Right lung (tissue), 5 donors: ENCODE data around the gene NR6A1. TPM values are rescaled to one million over a fixed set of nuclear protein-coding genes. Genes with fewer than 3 reads are reported as not detected.

Experiments used
- DNase-seq, 2 donors: peaks; one replicate each; pipeline ENCODE4 v3.0.0-alpha.2; 2013
- polyA plus RNA-seq, 5 donors: library from polyadenylated mRNA; unstranded; fragments of 120-200 nt; gene quantifications; one replicate each; pipeline versions ENCODE4 v1.2.1 to v1.2.3, GENCODE V29; 2013; ENCODE audit warnings: inconsistent platforms in 1 of 5, low replicate concordance in 1 of 5; ENCODE audit not compliant: insufficient read length in 5 of 5, insufficient read depth in 1 of 5

The NR6A1 gene
- polyA plus RNA-seq, 5 donors, result 1.3 to 2.5 (median 1.5) TPM

DNA sequence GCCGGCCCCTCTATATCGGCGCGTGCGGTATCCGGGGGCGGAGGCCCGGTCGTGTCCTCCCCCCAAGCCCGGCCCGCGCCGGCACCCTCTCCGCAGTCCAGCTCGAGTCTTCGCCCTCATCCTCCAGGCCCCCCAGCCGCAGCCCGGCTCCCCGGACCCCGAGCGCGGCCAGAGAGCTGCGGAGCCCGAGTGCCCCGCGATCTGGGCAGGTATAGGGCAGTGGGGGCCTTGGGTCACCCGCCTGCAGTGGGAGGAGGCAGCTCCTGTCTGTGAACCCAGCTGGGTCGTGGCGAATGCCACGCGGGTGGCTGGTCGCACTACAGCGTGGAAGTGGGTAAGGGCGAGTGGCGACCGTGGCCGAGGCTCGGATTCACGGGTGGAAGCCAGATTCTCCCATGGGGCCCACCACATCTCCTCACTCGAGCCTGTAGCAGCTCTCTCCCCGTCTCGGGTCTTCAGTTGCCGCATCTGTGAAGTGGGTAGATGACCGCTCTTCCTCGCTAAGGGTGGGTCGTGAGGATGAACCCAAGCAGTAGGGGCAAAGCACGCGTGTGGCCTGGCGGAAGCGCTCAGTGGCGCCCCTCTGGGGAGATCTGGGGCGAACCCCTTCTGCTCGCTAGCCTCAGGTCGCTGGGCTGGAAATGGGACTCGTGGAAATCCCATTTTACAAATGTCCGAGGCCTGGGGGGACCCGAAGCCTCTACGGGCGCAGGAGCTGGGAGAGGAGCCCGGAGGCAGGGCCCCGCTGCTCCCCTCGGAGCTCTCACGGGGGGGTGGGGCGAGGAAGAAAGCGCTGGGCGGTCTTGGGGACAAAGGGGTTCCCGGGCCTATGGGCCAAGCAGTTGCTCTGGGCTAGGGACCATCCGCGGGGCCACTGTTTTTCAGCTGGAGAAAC lies 265.9 kb downstream of the NR6A1 start:
- DNase-seq, result no peak

DNA sequence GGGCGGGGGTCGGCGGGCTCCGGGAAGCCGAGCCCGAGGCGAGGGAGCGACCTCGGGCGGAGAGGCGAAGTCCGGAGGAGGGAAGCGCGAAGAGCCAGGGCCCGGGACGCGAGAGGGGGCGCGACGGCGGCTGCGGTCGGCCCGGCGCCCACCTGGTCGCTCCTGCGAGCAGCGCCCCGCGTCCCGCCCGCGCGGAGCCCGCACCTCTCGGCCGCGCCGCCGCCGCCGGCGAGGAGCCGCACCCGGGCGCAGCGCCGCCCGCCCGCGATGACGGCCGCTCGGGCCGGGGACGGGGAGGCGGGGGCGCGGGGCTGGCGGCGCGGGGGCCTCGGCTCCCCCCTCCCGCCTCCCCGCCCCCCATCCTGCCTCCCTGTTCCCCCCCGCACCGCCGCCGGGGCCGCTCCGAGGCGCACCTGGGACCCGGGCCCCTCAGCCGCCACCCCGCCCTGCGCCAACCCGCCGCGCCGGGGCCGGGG lies 266.5 kb downstream of the NR6A1 start:
- no peak for DNase-seq

DNA sequence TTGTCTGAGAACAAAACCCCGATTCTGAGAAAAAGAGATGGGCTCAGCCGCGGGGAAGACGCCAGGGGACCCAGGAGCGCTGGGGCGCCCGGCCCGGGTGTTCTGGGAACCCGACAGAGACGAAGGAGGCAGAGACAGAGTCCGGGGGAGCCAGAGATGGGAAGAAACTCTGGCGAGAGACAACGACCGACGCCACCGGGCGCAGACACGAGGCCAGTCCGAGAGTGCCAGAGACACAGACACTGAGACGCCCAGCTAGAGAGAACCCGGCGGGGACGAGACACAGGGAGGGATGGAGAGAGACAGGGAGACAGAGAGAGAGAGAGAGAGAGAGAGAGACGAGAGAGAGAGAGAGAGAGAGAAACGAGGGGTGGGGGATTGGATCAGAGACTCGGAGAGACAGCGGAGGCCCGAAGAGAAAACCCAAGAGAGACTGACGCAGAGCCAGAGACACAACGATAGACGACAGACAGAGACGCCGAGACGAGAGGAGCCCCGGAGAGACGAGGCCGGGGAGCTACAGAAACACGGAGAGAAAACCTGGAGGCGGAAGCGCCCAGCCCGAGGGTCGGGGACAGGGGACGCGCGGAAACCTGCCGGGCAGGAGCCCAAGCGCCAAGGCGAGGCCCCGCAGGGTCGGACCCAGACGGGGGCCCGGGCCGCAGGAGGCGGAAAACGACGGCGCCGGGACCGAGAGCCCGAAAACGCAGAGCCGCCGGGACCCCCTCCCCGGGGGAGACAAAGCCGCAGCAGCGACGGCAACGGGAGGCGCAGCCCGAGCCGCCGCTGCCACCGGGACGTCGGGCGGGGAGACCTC lies 267.2 kb downstream of the NR6A1 start:
- no peak for DNase-seq

DNA sequence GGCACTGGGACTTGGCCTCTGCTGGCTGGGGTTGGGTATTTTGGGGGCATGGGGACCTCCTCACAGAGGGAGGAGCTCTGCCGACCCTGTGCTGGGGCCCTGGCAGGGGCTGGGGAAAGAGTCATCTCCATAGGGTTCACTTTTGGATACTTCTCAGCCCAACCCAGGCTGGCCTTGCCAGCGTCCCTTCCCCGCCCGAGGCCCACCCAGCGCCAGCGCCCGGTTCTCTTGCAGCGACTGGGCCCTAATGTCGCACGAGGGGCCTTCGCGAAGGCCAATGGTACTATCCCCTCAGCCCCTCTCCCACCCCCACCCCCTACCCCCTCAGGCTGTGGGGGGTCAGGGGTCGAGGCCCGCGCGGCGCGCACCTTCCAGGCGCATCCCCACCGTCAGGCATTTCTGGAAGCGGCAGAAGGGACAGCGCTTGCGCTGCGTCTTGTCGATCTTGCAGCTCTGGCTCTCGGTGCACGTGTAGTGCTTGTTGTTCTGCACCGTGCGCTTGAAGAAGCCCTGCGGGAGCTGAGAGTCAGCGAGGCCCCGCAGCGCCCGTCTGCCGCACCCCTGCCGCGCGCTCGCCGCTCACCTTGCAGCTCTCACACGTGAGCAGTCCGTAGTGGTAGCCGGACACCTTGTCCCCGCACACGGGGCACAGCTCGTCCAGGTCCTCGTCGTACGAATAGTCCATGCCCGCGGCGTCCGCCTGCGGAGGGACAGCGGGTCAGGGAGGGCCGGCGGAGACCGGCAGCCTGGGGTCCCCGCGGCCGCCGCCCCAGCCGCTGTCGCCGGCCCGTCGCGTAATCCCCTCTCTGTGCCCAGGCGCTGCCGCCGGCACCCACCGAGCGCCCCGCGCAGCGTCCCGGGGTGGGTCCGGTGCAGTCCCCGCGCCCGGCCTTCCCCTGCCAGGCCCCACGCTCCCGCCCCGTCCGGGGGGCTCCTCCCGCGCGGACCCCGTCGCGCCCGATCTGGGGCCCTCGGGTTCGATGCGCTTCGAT lies 268.1 kb downstream of the NR6A1 start:
- DNase-seq, result no peak

DNA sequence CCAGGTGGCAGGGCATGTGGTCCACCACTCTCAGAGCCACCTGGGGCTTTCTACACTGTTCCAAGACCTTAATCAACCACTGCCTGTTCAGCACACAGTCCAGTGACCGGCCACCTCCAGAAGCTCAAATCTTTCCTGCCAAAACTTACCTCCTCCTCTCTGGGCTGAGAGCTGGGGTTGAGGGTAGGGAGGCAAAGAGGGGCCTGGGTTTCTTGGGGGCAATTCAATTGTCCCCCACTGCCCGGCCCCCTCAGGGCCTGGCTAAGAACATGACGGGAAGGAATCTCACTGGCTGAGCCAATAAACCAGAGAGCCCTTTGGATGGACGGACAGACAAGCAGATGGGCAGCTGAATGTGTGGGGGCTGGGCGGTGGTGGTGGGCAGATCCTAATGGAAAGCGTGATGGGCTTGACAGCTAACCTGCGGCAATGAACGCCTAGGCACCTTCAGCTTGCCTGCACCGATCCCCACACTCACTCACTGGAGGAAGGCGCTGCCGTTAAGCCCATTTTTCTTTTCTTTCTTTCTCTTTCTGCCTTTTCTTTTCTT lies 269.3 kb downstream of the NR6A1 start:
- no peak for DNase-seq

DNA sequence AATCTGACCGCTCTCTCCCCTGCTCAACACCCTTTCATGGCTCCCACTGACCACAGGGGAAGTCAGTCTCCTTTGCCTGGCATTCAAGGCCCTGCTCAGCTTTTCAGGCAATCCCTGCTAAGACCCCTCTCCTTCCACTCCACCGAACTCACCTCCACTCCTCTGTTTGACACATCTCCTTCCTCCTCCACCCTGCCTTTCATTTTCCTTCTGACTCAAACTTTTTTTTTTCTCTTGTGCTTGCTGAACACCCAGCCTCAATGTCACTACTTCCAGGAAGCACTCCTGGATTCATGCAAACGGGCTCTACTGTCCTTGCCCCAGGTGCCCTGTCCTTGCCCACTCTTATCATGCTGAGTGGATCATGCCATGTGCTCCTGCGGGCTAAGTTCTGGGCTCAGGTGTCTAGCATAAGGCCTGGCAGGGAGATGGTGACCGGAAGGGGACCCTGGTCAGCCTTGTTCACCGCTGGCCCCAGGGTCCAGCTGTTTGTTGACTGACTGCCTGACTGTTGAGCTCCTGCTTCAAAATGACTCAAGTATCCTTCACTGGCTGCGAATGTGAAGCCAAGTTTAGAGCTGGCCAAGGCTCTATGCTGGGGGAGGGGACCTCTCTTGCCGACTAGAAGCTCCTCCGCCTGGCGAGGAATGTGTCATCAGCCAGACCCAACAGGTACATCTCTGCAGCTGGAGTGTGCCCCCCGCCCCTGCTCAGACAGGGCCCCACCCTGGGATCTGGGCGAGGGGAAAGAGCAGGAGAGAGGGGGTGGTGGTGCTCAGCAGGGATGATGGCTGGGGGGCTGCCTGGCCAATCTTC lies 270.1 kb downstream of the NR6A1 start:
- DNase-seq, result no peak

DNA sequence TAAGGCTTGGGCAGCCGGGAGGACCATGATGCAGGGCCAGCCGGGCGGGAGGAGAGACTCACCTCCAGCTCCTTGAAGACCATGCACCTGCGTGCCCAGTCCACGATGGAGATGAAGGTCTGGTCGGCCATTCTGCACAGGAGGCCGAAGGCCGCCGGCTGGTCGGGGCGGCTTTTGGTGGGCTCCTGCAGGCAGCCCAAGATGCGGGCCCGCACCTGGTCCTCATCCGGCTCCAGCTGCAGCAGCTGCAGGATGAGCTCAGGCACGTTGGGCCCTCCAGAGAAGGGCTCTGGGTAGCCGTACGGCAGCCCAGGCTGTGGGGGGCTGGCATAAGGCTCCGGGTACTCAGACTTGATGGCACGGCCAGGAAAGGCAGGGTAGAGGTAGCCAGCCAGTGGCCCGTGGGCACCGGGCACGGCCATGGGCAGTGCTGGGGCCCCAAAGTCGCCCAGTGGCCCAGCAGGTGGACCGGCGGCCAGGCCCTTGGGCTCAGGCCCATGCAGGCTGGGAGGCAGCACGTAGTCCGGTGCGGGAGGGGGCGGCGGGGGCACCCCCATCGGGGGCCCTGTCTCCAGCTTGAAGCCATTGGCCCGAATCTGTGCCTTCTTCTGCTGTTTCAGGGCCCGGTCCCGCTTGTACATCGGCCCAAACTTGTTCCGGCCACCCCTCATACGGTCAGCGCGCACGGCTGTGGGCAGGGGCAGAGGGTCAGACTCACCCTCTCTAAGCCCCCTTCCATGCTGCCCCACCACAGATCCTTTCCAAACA lies 270.9 kb downstream of the NR6A1 start:
- DNase-seq, result no peak

DNA sequence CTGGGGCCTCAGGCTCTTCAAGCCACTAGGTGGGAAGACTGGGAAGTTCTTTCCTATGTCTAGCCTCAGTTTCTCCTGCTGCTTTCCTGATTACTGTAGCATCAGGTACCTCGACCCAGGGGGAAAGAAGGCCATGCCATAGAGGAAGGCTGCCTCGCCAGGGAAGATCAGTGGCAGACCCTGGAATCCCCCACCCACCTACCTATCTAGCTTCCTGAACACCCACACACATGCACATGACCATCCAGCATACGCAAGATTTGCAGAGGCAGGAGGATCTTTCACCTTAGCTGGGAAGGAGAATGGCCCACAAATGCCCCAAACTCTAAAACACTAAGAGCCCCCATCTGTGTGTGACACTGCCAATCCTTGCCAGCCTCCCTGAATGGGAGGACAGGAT lies 271.9 kb downstream of the NR6A1 start:
- no peak for DNase-seq

DNA sequence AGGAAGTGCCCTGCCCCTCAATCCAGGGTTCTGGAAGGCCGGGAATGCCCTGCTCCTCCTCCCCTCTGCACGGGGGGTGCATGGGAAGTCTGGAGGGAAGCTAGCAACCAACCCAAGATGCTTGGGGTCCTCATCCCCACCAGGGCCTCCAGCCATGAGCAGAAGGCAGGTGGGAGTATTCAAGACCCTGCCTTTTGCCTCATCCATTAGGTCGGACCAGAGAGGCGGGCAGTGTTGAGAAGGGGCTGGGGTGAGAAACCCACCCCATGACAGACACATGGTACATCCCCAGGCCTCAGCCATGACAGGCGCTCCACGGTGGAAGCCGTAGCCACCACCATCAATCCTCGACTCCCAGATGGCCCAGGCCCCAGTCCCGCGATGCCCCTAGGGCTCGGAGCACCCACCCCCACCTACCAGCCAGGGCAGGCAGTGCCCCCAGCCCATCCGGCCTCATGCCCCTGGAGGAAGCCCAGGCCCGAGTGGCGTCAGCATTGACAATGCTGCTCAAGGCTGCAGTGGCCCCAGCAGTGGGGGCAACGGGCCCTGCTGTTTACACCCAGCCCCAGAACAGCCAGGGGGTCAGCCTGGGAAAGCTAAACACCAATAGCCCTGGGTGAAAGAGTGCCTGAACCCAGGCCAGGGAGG lies 272.5 kb downstream of the NR6A1 start:
- no peak for DNase-seq

DNA sequence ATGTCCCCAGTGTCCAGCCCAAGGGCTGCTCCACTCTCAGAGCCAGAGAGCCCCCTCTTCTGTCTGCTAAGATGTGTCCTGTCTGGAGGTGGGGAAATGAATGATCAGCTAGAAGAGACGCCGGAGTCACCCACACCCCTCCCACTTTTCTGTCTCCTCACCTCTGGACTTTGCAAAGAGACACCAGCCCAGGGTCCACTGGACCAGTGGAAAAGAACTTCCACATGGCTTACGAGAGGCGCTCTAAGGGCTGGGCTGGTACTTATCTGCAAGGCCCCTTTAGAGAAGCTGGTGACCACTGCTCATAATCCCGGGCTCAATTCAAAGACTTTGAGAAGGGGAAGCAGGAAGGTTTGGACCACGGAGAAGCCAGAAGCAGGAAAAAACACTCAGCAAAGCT lies 273.1 kb downstream of the NR6A1 start:
- DNase-seq, result no peak

DNA sequence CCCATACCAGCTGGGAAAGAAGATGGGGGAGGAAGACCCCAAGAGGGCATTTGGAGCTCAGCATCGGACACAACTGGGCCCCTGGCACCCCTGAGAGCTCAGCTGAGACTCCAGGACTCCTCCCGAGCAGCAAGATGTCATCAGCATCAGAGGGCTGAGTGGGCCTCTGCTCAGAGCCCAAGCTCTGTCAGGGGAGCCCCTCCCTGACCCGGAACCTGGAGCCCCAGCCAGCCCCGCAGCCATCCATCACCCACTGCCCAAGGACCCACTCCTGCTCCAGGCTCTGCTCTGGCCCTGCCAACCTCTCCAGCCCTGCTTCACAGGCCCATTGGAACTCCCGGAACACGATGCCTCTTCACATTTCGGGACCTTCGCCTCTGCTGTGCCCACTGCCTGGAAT lies 273.7 kb downstream of the NR6A1 start:
- DNase-seq, result no peak

DNA sequence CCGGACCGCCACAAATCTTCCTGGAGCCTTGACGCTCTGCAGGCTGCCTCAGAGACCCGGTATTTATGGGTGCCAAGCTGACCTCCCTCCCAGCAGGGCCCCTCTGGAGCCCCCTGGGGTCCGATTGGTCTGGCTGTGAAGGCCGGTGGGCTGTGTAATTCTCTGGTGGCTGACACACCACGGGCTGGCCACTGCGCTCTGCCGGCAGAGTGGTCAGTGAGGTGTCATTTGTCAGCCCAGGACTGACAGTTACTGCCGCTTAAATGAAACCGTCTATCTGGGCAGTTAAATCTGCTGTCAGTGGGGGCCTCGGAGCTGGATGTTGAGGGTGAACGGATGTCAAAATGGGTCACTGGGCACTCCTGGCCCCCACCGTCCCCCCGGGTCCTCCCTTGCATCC lies 274.6 kb downstream of the NR6A1 start:
- DNase-seq, result no peak

DNA sequence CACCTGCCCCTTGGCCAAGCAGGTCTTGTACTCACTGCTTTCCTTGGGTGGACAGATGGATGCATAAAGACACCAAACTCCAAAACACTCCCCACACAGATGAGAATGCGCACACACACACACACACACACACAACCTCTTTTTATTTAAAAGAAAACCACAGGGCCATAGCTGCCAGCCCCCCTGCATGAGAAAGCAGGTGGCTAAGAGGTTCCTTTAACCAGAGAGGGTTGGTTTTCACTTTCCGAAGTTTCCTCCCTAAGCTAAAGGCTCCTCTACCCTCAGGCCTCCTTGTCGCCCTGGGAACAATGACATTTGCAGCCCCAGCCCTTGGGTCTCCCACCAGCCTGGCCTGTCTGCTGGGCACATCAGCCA lies 275.0 kb downstream of the NR6A1 start:
- DNase-seq, result no peak

DNA sequence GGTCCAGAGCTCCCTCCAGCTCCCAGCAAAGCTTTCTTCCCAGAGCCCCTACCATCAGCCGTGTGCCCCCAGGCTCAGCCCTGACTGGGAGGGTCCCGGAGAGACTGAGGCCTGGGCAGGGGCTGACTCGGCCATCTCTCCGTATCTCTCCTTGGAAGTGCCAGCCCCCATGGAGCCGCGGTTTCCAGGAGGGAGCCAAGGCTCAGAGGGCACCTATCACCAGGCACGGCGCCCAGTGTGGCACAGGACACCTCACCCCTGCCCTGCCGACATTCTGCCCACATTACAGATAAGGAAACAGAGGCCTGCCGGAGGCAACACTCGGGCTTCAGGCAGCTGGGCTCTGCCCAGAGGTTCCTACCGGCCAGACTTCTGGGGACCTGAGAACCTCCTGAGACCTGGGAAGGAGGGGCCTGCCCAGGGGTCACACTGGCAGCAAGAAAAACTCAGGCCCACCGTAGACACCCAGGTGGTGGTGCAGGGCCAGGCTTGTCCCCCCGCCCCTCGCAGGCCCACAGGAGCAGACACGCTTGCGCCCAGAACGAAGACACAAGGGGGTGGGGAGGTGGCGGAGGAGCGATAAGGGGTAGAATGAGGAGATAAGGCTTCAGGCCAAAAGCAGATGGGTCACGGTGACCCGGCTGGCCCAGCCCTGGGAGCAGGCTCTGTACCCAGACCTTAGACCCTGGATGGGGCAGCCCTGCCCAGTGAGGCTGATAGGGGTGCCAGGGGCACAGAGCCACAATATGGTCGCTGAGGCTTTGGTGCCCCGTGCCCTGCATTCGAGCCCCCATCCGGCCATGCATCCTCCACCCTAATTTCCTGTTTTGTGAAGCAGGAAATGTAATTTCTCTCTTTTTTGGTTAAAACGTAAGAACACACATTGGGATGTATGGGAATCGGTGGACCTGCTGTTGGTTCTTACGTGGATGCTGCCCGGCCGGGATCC lies 275.7 kb downstream of the NR6A1 start:
- no peak for DNase-seq

DNA sequence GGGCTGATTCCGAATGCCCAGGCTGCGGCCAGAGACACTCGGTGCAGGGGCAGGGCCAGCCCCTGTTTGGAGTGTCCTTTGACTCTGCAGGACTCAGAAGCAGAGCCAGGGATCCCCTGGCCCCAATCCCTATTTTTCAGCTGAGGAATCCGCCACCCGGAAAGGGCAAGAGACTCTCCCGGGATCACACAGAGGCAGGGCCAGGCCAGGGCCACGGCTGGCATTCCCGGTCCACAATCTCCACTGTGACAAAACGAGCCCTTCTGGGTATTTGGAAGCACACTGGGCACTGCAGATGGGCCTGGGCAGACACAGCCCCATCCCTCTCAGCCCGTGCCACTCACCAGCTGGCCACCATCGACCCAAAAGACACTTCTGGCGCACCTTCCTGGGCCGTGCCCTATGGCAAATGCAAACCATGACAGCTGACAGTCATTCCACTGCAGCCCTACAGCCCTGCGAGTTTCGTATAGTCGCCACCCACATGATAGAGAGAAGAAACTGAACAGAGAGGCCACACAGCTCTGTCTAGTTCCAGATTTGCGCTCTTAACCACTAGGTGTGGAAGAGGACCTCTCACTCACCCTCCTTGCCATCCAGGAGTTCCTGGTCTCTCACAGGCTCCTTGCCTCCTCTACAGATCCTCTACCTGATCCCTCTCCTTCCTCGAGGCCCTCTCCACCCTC lies 277.2 kb downstream of the NR6A1 start:
- DNase-seq, result no peak

DNA sequence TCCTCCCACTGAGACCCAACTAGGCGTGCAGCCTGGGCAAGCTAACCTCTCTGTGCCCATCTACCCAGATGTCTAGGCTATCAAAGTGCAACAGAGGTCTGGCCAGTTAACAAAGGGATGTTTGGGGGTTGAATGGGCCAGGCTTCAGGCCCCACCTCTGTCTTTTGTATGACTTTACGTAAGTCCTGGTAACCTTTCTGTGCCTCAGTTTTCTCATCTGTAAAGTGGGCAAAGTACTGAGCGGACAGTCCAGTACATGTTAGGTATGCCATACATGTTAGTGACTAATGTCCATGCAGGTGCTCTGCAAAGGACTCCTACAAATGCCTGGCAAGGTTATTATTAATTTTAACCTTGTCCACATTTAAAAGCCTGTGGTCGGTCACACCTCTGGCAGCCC lies 277.9 kb downstream of the NR6A1 start:
- no peak for DNase-seq

DNA sequence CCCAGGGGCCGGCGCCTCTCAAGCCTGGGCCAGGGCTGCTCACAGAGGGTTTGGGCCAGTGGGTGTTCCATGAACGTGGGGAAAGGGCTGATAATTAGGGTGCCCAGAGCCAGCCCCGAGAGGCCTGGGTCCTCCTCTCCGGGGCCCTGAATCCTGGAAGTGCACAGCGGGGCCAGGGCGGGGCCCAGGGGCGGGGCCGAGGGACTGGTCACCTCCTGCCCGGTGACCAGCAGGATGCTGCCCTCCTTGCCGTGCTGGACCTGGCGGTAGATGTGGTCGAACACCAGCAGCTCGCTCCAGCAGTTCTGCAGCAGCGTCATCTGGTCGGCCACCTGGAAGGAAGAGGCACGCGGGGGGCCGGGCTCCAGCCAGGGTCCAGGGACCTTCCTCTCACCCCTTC lies 278.3 kb downstream of the NR6A1 start:
- DNase-seq, result no peak
